Effector memory CD4-positive, alpha-beta T cell (primary cell): ENCODE measurements around the gene RP2.

ENCODE experiments used
- DNase-seq, 3 donors: peaks; one replicate each; pipeline ENCODE4 v3.0.0-alpha.2; 2020
- H3K27ac ChIP-seq: 2 replicates; pipeline ENCODE4 v1.7.0; 2013; ENCODE audit warnings: mild to moderate bottlenecking, low read length, moderate library complexity; ENCODE audit not compliant: insufficient read depth, poor library complexity, severe bottlenecking
- H3K27me3 ChIP-seq: replicated peaks from 2 replicates; pipeline ENCODE4 v1.7.0; 2013; ENCODE audit warnings: mild to moderate bottlenecking, low read length; ENCODE audit not compliant: insufficient read depth, control insufficient read depth, poor library complexity, severe bottlenecking
- H3K36me3 ChIP-seq: 2 replicates; pipeline ENCODE4 v1.7.0; 2013; ENCODE audit warnings: mild to moderate bottlenecking, low read length, moderate library complexity; ENCODE audit not compliant: control insufficient read depth, insufficient read depth
- H3K4me1 ChIP-seq: 2 replicates; pipeline ENCODE4 v1.7.0; 2013; ENCODE audit warnings: low read length, mild to moderate bottlenecking; ENCODE audit not compliant: control insufficient read depth, insufficient read depth, poor library complexity, severe bottlenecking
- H3K4me3 ChIP-seq: 2 replicates; pipeline ENCODE4 v1.7.0; 2013; ENCODE audit warnings: low read length, low read depth, mild to moderate bottlenecking; ENCODE audit not compliant: insufficient read depth, poor library complexity, severe bottlenecking
- H3K9me3 ChIP-seq: 2 replicates; pipeline ENCODE4 v1.7.0; 2013; ENCODE audit warnings: mild to moderate bottlenecking, low read length, moderate library complexity; ENCODE audit not compliant: control insufficient read depth

RP2 gene

GRCh38 chrX:46812445-46812844 lies 24.4 kb upstream of the RP2 start:
- no peak for DNase-seq
- no peaks in the 10 kb centered on the region for H3K4me1 ChIP-seq
- H3K27me3 ChIP-seq: no peaks in the 10 kb centered on the region
- H3K9me3 ChIP-seq: no peaks in the 10 kb centered on the region
- H3K27ac ChIP-seq: no peak overlapping the region
- no peaks in the 10 kb centered on the region for H3K36me3 ChIP-seq
- no peak overlapping the region for H3K4me3 ChIP-seq

GRCh38 chrX:46814966-46815365 lies 21.9 kb upstream of the RP2 start:
- Histone ChIP-seq H3K4me1 (no peaks in the 10 kb centered on the region), H3K9me3 (no peaks in the 10 kb centered on the region), H3K4me3 (no peak overlapping the region), H3K27me3 (no peaks in the 10 kb centered on the region), H3K36me3 (no peaks in the 10 kb centered on the region), H3K27ac (no peak overlapping the region)
- no peak for DNase-seq

GRCh38 chrX:46819136-46819535 lies 17.7 kb upstream of the RP2 start:
- Histone ChIP-seq H3K4me1 (no peaks in the 10 kb centered on the region), H3K4me3 (no peak overlapping the region), H3K27ac (no peak overlapping the region), H3K9me3 (no peaks in the 10 kb centered on the region), H3K36me3 (no peaks in the 10 kb centered on the region), H3K27me3 (no peaks in the 10 kb centered on the region)
- DNase-seq: no peak

GRCh38 chrX:46820391-46821100 lies 16.3 kb upstream of the RP2 start:
- Histone ChIP-seq H3K36me3 (no peaks in the 10 kb centered on the region), H3K9me3 (no peaks in the 10 kb centered on the region), H3K27me3 (no peaks in the 10 kb centered on the region), H3K27ac (no peak overlapping the region), H3K4me1 (no peaks in the 10 kb centered on the region), H3K4me3 (no peak overlapping the region)
- no peak for DNase-seq

GRCh38 chrX:46823481-46823880 lies 13.4 kb upstream of the RP2 start:
- Histone ChIP-seq H3K4me3 (no peak overlapping the region), H3K27ac (no peak overlapping the region), H3K4me1 (no peaks in the 10 kb centered on the region), H3K9me3 (no peaks in the 10 kb centered on the region), H3K27me3 (no peaks in the 10 kb centered on the region), H3K36me3 (no peaks in the 10 kb centered on the region)
- DNase-seq: no peak

- Histone ChIP-seq H3K9me3 (no peaks in the 10 kb centered on the region), H3K4me1 (no peaks in the 10 kb centered on the region), H3K27ac (no peak overlapping the region), H3K27me3 (no peaks in the 10 kb centered on the region), H3K36me3 (no peaks in the 10 kb centered on the region), H3K4me3 (no peak overlapping the region)
- DNase-seq: no peak
Measured at GRCh38 chrX:46831765-46832327, 5.0 kb upstream of the RP2 start.

GRCh38 chrX:46837558-46838485 lies 979 bp downstream of the RP2 start:
- Histone ChIP-seq H3K27ac (peak overlapping the region; percentile 81), H3K27me3 (no peaks in the 10 kb centered on the region), H3K36me3 (no peaks in the 10 kb centered on the region), H3K4me1 (no peaks in the 10 kb centered on the region), H3K9me3 (no peaks in the 10 kb centered on the region), H3K4me3 (peak overlapping the region; percentile 72)
- DNase-seq: no peak

- Histone ChIP-seq H3K27ac (no peak overlapping the region), H3K27me3 (no peaks in the 10 kb centered on the region), H3K4me3 (no peak overlapping the region), H3K4me1 (no peaks in the 10 kb centered on the region), H3K9me3 (no peaks in the 10 kb centered on the region), H3K36me3 (no peaks in the 10 kb centered on the region)
- no peak for DNase-seq
Measured at GRCh38 chrX:46838486-46838870, 1.6 kb downstream of the RP2 start.

- H3K4me1 ChIP-seq: no peaks in the 10 kb centered on the region
- no peaks in the 10 kb centered on the region for H3K36me3 ChIP-seq
- no peaks in the 10 kb centered on the region for H3K9me3 ChIP-seq
- H3K27ac ChIP-seq: no peak overlapping the region
- DNase-seq: no peak
- no peaks in the 10 kb centered on the region for H3K27me3 ChIP-seq
- no peak overlapping the region for H3K4me3 ChIP-seq
Measured at GRCh38 chrX:46838974-46839480, 2.2 kb downstream of the RP2 start.

GRCh38 chrX:46840946-46841345 lies 4.1 kb downstream of the RP2 start:
- no peaks in the 10 kb centered on the region for H3K36me3 ChIP-seq
- H3K9me3 ChIP-seq: no peaks in the 10 kb centered on the region
- DNase-seq: no peak
- no peak overlapping the region for H3K27ac ChIP-seq
- H3K4me1 ChIP-seq: no peaks in the 10 kb centered on the region
- no peak overlapping the region for H3K4me3 ChIP-seq
- H3K27me3 ChIP-seq: no peaks in the 10 kb centered on the region
